Measurements from ENCODE around the gene SIRT7. TPM values are rescaled to one million over a fixed set of nuclear protein-coding genes. Genes with fewer than 3 reads are reported as not detected.
A peak's percentile ranks its signal among the peaks of the same experiment; 100 is the strongest.

SIRT7 gene
- total RNA-seq: 10 to 100 TPM in 4 of 6 experiments, 1 to 10 TPM in 2; 7.4 to 15.0 (median 12.2) TPM
- long read RNA-seq: 0 reads

- intact Hi-C loops (cut with DNase I): no loop called here
- Histone ChIP-seq H3K27me3 (no peaks in the 10 kb centered on the region), H3K4me3 (peak within 1 kb of the TSS; percentile 83 to 89 (median 87)), H3K36me3 (peaks cover 0 to 36% (median 17%) of the 10 kb centered on the region in 4 donors), H3K9me3 (no peaks in the 10 kb centered on the region), H3K27ac (peak within 1 kb of the TSS in 2 of 3 donors; percentile 44 to 60), H3K4me1 (peaks cover 0 to 49% (median 20%) of the 10 kb centered on the region in 4 donors)
- TF ChIP-seq CTCF (IDR thresholded peaks at IDR 0.05): no peak
- TF ChIP-seq POLR2A (IDR thresholded peaks at IDR 0.05): peak; percentile 64
- DNase-seq (peak; percentile 81 to 86 (median 85)), ATAC-seq (peak; percentile 68 to 83 (median 74))
- WGBS (ENCODE audit: insufficient coverage, low coverage, low lambda C conversion rate, missing lambda C conversion rate): 2% methylated on average over 38 of the region's 94 CpGs
These were observed at the start of gene SIRT7 for GRCh38 chr17:81917565-81918332. TSS of gene SIRT7 (minus strand) at chr17:81918176. CDS start at chr17:81918131, 45 bp downstream.

GRCh38 chr17:81967244-81967532 is 49.2 kb upstream of the SIRT7 start:
- 20% methylated on average over 1 of the region's 5 CpGs for WGBS (ENCODE audit: insufficient coverage, low coverage, low lambda C conversion rate, missing lambda C conversion rate)
- peak overlapping the region in 1 of 3 donors; percentile 45 for H3K27ac ChIP-seq

DNA sequence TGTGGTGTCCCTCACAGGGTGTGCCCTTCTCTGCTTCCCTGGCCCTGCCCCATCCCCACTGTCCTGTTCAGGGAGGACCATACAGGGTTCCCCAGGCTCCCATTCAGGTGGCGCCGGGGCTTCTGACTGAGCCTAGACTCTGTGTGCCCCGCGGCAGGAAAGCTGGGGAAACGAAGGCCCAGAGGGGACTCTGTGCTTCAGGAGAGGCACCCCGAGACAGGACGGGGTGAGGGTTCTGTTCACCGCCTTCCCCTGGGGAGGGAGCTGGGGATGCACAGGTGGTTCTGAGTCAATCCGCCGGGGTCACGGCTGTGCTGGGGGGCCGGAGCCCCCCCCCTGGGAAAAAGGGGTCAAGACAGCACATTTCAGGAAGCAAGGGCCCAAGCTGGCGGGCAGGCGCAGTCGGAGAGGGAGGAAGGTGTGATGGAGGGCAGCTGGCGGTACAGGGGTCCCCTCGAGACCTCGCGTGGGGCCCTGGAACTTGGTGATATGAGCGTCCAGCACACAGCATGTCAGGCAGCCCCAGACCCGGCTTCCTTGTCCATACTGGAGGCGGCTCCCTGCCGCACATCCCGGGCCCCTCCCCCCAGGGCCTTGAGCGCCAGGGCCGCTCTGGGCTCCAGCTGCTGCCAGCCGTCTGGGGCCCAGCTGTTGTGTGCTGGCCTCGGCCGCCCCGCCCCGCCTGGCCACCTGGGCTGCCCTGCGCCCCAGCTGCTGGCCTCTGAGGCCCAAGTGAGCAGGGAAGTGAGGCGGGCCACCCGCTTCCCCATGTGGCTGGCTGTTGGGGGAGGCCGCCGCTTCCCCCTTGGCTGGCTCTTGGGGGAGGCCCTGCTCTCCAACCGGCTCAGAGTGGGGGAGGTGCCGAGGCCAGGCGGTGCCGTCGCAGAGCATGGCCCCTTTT is 48.6 kb upstream of the SIRT7 start:
- Histone ChIP-seq H3K4me3 (no peak overlapping the region), H3K4me1 (peaks cover 0 to 18% (median 7%) of the 10 kb centered on the region in 4 donors), H3K27ac (no peak overlapping the region), H3K36me3 (no peaks in the 10 kb centered on the region), H3K9me3 (no peaks in the 10 kb centered on the region), H3K27me3 (no peaks in the 10 kb centered on the region)
- ATAC-seq (peak; percentile 8 to 56 (median 42)), DNase-seq (peak in 1 of 3 donors; percentile 60)
- TF ChIP-seq CTCF (IDR thresholded peaks at IDR 0.05): no peak
- no peak for TF ChIP-seq POLR2A (IDR thresholded peaks at IDR 0.05)
- 19% methylated on average over 3 of the region's 41 CpGs for WGBS (ENCODE audit: insufficient coverage, low coverage, low lambda C conversion rate, missing lambda C conversion rate)
- intact Hi-C loops (cut with DNase I): no loop called here

More at GRCh38 chr17:81967244-81967532, 49.2 kb upstream of the SIRT7 start:
- Histone ChIP-seq H3K4me3 (no peak overlapping the region), H3K4me1 (peaks cover 0 to 18% (median 7%) of the 10 kb centered on the region in 4 donors), H3K27me3 (no peaks in the 10 kb centered on the region), H3K36me3 (no peaks in the 10 kb centered on the region), H3K9me3 (no peaks in the 10 kb centered on the region)
- TF ChIP-seq POLR2A (IDR thresholded peaks at IDR 0.05) (no peak), CTCF (IDR thresholded peaks at IDR 0.05) (no peak)
- ATAC-seq: no peak
- intact Hi-C loops (cut with DNase I): no loop called here
- no peak for DNase-seq

DNA sequence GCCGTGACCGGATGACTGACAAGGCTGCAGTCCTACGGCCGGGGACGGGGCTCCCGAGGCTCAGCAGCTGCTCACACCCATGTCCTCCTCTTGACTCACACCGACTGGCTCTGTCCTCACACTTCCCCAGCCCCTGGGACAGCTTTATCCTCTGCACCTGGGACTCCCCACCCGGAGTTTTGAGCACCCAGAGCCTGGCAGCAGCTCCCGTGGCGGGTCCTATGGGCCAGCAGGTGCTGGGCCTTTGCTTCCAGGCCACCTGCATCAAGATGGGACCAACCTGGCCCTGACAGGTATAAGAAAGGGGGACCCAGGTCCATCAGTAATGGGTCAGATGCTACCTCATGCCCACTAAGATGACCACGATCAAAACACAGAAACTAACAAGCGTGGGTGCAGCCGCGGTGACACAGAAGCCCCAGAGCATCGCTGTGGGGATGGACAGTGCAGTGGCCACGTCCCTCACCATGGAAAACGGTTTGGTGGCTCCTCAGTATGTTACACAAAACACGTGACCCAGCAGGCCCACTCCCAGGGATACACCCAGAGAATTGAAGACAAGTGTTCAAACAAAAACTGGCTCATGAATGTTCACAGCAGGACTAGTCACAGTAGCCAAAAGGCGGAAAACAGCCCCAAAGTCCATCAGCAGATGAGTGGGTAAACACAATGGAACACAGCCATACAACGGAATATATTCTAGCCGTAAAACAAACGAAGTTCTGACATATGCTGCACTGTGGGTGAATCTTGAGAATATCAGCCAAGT is 46.3 kb upstream of the SIRT7 start:
- H3K36me3 ChIP-seq: no peaks in the 10 kb centered on the region
- WGBS (ENCODE audit: insufficient coverage, low coverage, low lambda C conversion rate, missing lambda C conversion rate): 58% methylated on average over 12 of the region's 22 CpGs
- intact Hi-C loops (cut with DNase I): loop anchor here in 1 of 2 donors (5.0 kb wide), 1 partner anchor 53 kb away; no protein-coding TSS in a partner anchor

More for the DNA sequence above, 46.3 kb upstream of the SIRT7 start:
- H3K27me3 ChIP-seq: no peaks in the 10 kb centered on the region
- peaks cover 0 to 27% (median 7%) of the 10 kb centered on the region in 4 donors for H3K4me1 ChIP-seq
- TF ChIP-seq CTCF (IDR thresholded peaks at IDR 0.05) (no peak), POLR2A (IDR thresholded peaks at IDR 0.05) (no peak)
- H3K9me3 ChIP-seq: no peaks in the 10 kb centered on the region
- DNase-seq: no peak
- no peak overlapping the region for H3K4me3 ChIP-seq
- ATAC-seq: no peak
- H3K27ac ChIP-seq: no peak overlapping the region
